PFSK-1 (cell line): ENCODE measurements around the gene MAPRE2.

ENCODE experiments used
- FOXP2 ChIP-seq: optimal IDR thresholded peaks from 2 replicates; pipeline ENCODE3; 2011; ENCODE audit warnings: borderline replicate concordance, control low read depth, inconsistent platforms; ENCODE audit not compliant: insufficient read depth; ENCODE audit errors: extremely low read length, extremely low read depth
- POLR2AphosphoS5 ChIP-seq: IDR thresholded peaks from 2 replicates; pipeline ENCODE4 v1.6.1; 2012; ENCODE audit warnings: low read depth, mild to moderate bottlenecking, control low read depth, low read length, moderate library complexity
- SIN3A ChIP-seq: IDR thresholded peaks from 2 replicates; pipeline ENCODE4 v1.6.1; 2012; ENCODE audit warnings: mild to moderate bottlenecking, low read length, moderate library complexity, borderline replicate concordance; ENCODE audit not compliant: insufficient read depth
- TAF1 ChIP-seq: IDR thresholded peaks from 2 replicates; pipeline ENCODE4 v1.6.1; 2012; ENCODE audit warnings: low read length, control low read depth, borderline replicate concordance; ENCODE audit not compliant: insufficient read depth
- TF ChIP-seq, protein P1 (sequence below), 2 experiments: IDR thresholded peaks; 2 replicates each; pipeline versions ENCODE4 v1.6.1 to v1.8.0; 2011 to 2012; ENCODE audit warnings: low read depth in 2 of 2, low read length in 2 of 2, control low read depth in 1 of 2, inconsistent platforms in 1 of 2, mild to moderate bottlenecking in 1 of 2, moderate library complexity in 1 of 2; ENCODE audit not compliant: insufficient read depth in 1 of 2

MAPRE2 gene

DNA sequence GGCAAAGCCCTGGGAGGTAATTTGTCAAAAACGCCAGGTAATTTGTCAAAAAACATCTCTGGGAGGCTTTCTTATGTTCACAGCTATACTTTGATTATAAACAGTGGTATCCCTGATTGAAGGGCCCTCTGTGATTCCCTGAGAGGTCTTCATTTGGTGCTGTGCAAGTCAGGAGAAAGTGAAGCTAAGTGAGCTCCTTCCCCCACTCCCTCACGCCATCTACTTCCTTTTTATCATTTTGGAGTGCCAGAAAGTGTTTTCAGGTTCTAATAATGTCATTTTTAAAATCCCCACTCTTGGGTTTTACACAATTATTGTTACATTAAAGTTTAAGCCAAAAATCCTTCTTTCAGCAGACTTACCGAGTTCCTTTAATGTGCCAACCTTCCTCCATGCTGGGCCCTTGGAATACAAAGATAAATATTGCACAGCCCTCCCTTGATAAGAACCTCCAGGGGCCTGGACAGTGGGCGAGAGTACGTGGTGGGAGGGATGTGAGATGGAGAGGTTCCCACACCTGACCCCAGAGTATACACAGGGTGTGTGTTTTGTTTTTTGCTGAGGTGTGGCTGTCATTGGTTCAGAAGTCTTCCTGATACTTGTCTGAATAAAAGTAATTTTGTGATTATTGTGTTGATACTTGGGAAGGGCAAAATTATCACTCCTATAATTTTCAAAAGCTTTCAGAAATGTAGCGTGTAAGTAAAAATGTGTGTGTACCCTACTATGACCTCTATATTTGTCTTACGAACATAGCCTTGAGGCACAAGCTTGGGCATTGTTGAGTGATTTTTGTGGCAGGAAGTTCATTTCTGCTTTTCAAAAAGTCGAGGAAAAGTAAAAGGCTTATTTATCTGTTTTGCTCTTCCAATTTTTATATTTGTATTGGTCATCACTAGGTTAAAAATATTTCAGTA is 8.2 kb downstream of the MAPRE2 start:
- no peak for TF ChIP-seq POLR2AphosphoS5
- no peak for TF ChIP-seq FOXP2
- no peak for TF ChIP-seq SIN3A
- TF ChIP-seq, protein P1, sequence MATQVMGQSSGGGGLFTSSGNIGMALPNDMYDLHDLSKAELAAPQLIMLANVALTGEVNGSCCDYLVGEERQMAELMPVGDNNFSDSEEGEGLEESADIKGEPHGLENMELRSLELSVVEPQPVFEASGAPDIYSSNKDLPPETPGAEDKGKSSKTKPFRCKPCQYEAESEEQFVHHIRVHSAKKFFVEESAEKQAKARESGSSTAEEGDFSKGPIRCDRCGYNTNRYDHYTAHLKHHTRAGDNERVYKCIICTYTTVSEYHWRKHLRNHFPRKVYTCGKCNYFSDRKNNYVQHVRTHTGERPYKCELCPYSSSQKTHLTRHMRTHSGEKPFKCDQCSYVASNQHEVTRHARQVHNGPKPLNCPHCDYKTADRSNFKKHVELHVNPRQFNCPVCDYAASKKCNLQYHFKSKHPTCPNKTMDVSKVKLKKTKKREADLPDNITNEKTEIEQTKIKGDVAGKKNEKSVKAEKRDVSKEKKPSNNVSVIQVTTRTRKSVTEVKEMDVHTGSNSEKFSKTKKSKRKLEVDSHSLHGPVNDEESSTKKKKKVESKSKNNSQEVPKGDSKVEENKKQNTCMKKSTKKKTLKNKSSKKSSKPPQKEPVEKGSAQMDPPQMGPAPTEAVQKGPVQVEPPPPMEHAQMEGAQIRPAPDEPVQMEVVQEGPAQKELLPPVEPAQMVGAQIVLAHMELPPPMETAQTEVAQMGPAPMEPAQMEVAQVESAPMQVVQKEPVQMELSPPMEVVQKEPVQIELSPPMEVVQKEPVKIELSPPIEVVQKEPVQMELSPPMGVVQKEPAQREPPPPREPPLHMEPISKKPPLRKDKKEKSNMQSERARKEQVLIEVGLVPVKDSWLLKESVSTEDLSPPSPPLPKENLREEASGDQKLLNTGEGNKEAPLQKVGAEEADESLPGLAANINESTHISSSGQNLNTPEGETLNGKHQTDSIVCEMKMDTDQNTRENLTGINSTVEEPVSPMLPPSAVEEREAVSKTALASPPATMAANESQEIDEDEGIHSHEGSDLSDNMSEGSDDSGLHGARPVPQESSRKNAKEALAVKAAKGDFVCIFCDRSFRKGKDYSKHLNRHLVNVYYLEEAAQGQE (IDR thresholded peaks at IDR 0.05; ENCODE audit: insufficient read depth in 1 of 2, low read depth in 2 of 2, low read length in 2 of 2), result no peak
- no peak for TF ChIP-seq TAF1

DNA sequence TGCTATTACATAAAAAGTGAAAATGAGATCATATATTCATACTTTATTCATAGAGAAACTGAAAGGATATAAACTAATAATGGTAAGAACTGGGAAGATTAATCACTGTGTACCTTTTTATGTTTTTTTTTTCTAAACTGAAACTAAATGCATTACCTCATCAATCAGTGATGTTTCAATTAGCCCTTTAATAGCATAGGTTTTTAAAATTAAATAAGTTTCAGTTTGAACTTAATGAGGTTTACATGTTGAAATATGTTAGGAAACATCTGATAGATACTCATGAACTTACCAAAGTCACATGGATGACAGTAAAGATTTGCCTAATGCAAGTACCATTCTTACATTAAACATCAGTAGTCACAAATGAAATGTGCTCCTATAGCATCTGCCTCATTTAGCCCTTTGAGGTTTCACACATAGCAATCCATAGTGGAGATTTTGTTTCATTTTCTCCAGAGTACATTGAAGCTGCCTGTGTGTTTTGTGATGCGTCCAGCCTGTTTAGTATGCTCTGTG is 8.9 kb downstream of the MAPRE2 start:
- no peak for TF ChIP-seq FOXP2
- TF ChIP-seq TAF1, result no peak
- TF ChIP-seq, protein P1 (IDR thresholded peaks at IDR 0.05; ENCODE audit: insufficient read depth in 1 of 2, low read depth in 2 of 2, low read length in 2 of 2), result no peak
- TF ChIP-seq SIN3A, result no peak
- no peak for TF ChIP-seq POLR2AphosphoS5

GRCh38 chr18:35050705-35051195 is 9.5 kb downstream of the MAPRE2 start:
- TF ChIP-seq FOXP2, result no peak
- TF ChIP-seq, protein P1 (IDR thresholded peaks at IDR 0.05; ENCODE audit: insufficient read depth in 1 of 2, low read depth in 2 of 2, low read length in 2 of 2), result no peak
- TF ChIP-seq TAF1, result no peak
- no peak for TF ChIP-seq POLR2AphosphoS5
- no peak for TF ChIP-seq SIN3A

DNA sequence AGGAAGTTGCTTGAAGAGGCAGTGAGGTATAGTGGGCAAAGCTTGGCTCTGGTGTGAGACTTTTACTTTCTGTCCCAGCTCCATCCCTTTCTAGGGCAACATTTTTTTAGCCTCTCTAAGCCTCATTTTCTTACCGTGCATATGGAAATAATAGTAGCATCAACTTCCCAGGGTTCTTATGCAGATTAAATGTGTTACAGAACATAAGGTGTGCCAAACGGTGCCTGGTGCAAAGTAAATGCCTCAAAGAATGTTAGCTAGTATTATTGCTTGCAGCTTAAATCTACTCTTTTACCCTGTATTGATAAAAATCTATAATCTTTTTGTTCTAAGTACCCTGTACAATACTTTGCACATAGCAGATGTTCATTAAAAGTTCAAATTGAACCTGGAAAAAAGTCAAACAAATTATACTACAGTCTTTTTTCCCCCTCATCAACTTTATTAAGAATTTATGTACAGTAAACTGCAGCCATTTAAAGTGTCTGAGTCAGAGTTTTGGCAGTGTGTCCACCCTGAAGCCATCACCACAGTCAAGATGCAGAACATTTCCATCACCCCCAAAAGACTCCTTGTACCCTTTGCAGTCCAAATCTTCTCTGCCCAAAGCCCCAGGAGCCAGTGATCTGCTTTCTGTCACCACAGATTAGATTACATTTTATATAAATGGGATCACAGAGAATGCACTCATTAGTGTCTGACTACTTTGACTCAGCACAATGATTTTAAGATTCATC is 10.6 kb downstream of the MAPRE2 start:
- TF ChIP-seq FOXP2, result no peak
- TF ChIP-seq POLR2AphosphoS5, result no peak
- TF ChIP-seq SIN3A, result no peak
- no peak for TF ChIP-seq TAF1
- TF ChIP-seq, protein P1 (IDR thresholded peaks at IDR 0.05; ENCODE audit: insufficient read depth in 1 of 2, low read depth in 2 of 2, low read length in 2 of 2), result no peak
